K562 (cell line): Measurements from ENCODE around the gene CNPY2. TPM values are rescaled to one million over a fixed set of nuclear protein-coding genes. Genes with fewer than 3 reads are reported as not detected.

Experiments
- BCOR ChIP-seq: fragments of 450-650 bp; IDR thresholded peaks from 2 replicates; pipeline ENCODE4 v1.6.1; 2016
- CTCF ChIP-seq, 3 experiments: IDR thresholded peaks in 2 of 3; conservative IDR thresholded peaks in 1 of 3; 2 replicates each; pipeline ENCODE4 v1.5.1; 2011 to 2012; ENCODE audit warnings: low read length in 3 of 3, mild to moderate bottlenecking in 3 of 3, control low read depth in 2 of 3, improper control_type of control experiment in 1 of 3, inconsistent platforms in 1 of 3, low read depth in 1 of 3, mixed read lengths in 1 of 3, moderate library complexity in 1 of 3; ENCODE audit not compliant: insufficient read depth in 2 of 3
- REST ChIP-seq, 2 experiments: fragments of 450-650 bp; formaldehyde crosslinking in 1 of 2; IDR thresholded peaks; 2 replicates each; pipeline versions ENCODE4 v1.4.0 to v1.6.1; 2014 to 2020; ENCODE audit warnings: mild to moderate bottlenecking in 2 of 2, borderline replicate concordance in 1 of 2, low read depth in 1 of 2
- SIN3A ChIP-seq, 2 experiments: fragments of 150-350 bp in 1 of 2; IDR thresholded peaks; 2 replicates each; pipeline ENCODE4 v1.6.1; 2011 to 2016; ENCODE audit warnings: borderline replicate concordance in 2 of 2, low read depth in 2 of 2, low read length in 2 of 2, mild to moderate bottlenecking in 2 of 2, moderate library complexity in 2 of 2; ENCODE audit not compliant: control insufficient read depth in 1 of 2
- polyA plus RNA-seq, 8 experiments: library from polyadenylated mRNA; depleted of rRNA in 4 of 8; stranded (reverse) in 5 of 8; unstranded in 3 of 8; fragments of >200 nt; fragmentation: Nextera tagmentation in 2 of 8; fragmentation: Illumina TruSeq in 1 of 8; extraction: Ambion mirVana in 2 of 8; extraction: Trizol in 1 of 8; gene quantifications; 2 replicates each; pipeline versions ENCODE4 v1.2.1 to v1.2.3, GENCODE V29; 2011 to 2014; ENCODE audit warnings: inconsistent platforms in 1 of 8, missing spikeins in 1 of 8
- total RNA-seq, 7 experiments: library from RNA; depleted of rRNA in 6 of 7; stranded (reverse); fragments of >200 nt in 6 of 7; fragmentation: Illumina TruSeq in 2 of 7; extraction: Trizol in 2 of 7; gene quantifications; 2 replicates each; pipeline versions ENCODE4 v1.2.1 to v1.2.3, GENCODE V29; 2011 to 2021; ENCODE audit warnings: low replicate concordance in 1 of 7

CNPY2 gene
- total and polyA plus RNA-seq, 9 of the 15 experiments (the other 6 are each of a cell fraction or from before 2014, with no cell fraction given) = 33.8 to 190 (median 138) TPM

GRCh38 chr12:56266693-56267442, 48.9 kb downstream of the CNPY2 start, which contains the start of gene COQ10A (continued):
- TF ChIP-seq REST (IDR thresholded peaks at IDR 0.05; ENCODE audit: borderline replicate concordance) (no peak; the same call in 1 of the 2 replicates), REST (CRISPR knock-in tag; IDR thresholded peaks at IDR 0.05; ENCODE audit: low read depth) (0 out of 2 replicates have a peak, but pooled peaks have one; percentile 59), SIN3A (IDR thresholded peaks at IDR 0.05; ENCODE audit: borderline replicate concordance in 2 of 2, control insufficient read depth in 1 of 2, low read depth in 2 of 2, low read length in 2 of 2) (peak; percentile 29 to 52; a peak in 1 of 4 replicates), CTCF (IDR thresholded peaks at IDR 0.05 in 2 of 3, conservative IDR thresholded peaks at IDR 0.05 in 1 of 3; ENCODE audit: insufficient read depth in 2 of 3, low read depth in 1 of 3, low read length in 3 of 3) (peak; percentile 64 to 79 (median 64)), BCOR (peak; percentile 22; the same call in 1 of the 2 replicates)
